Endothelial cell (in vitro differentiated cells): Measurements from ENCODE around the gene ARVCF. TPM values are rescaled to one million over a fixed set of nuclear protein-coding genes. Genes with fewer than 3 reads are reported as not detected.

Experiments used
- DNase-seq: peaks from one replicate; pipeline ENCODE4 v3.0.0; 2021; ENCODE audit warnings: low spot score
- H3K27ac Mint-ChIP-seq: one replicate; pipeline ENCODE4 v1.8.0; 2021; ENCODE audit warnings: mixed read lengths, inconsistent platforms; ENCODE audit not compliant: unreplicated experiment
- H3K27me3 Mint-ChIP-seq: one replicate; pipeline ENCODE4 v1.8.0; 2021; ENCODE audit warnings: mild to moderate bottlenecking, moderate library complexity, mixed read lengths, inconsistent platforms; ENCODE audit not compliant: unreplicated experiment
- H3K36me3 Mint-ChIP-seq: one replicate; pipeline ENCODE4 v1.8.0; 2021; ENCODE audit warnings: mild to moderate bottlenecking, low read depth, mixed read lengths, inconsistent platforms; ENCODE audit not compliant: unreplicated experiment
- H3K4me1 Mint-ChIP-seq: one replicate; pipeline ENCODE4 v1.8.0; 2021; ENCODE audit warnings: mild to moderate bottlenecking, mixed read lengths, inconsistent platforms; ENCODE audit not compliant: unreplicated experiment
- H3K4me3 Mint-ChIP-seq: one replicate; pipeline ENCODE4 v1.8.0; 2021; ENCODE audit warnings: mild to moderate bottlenecking, mixed read lengths, inconsistent platforms; ENCODE audit not compliant: unreplicated experiment
- H3K9me3 Mint-ChIP-seq: one replicate; pipeline ENCODE4 v1.8.0; 2021; ENCODE audit warnings: mixed read lengths, inconsistent platforms; ENCODE audit not compliant: unreplicated experiment
- total RNA-seq: library from RNA; stranded (reverse); fragmentation: NEBNext Ultra II Directional; extraction: Animal tissue kit (Norgen Biotek cat#: 25700); gene quantifications from one replicate; pipeline ENCODE4 v1.2.1, GENCODE V29; 2021; ENCODE audit not compliant: unreplicated experiment
- TF ChIP-seq, protein P1 (sequence below): fragments of 200-600 bp; sonication (generic); IDR thresholded peaks from one replicate; pipeline ENCODE4 v1.5.0; 2021; ENCODE audit warnings: antibody characterized with exemption; ENCODE audit not compliant: unreplicated experiment

The ARVCF gene
- total RNA-seq, 1 donor from 2014 or later: 67.3 TPM

GRCh38 chr22:20020533-20021195 lies 4.0 kb upstream of the ARVCF start, which contains the start of gene TANGO2:
Gene TANGO2, plus strand, starts transcription at chr22:20021110. Its CDS starts 15,689 bp downstream, at chr22:20036799.
- peak; percentile 96 for DNase-seq
- Mint-ChIP-seq H3K9me3 (no peaks in the 10 kb centered on the region), H3K36me3 (no peaks in the 10 kb centered on the region), H3K27me3 (peaks cover 13% of the 10 kb centered on the region), H3K27ac (peak within 1 kb of the TSS; percentile 70), H3K4me3 (peak within 1 kb of the TSS; percentile 93), H3K4me1 (peaks cover 9% of the 10 kb centered on the region)
- TF ChIP-seq, protein P1, sequence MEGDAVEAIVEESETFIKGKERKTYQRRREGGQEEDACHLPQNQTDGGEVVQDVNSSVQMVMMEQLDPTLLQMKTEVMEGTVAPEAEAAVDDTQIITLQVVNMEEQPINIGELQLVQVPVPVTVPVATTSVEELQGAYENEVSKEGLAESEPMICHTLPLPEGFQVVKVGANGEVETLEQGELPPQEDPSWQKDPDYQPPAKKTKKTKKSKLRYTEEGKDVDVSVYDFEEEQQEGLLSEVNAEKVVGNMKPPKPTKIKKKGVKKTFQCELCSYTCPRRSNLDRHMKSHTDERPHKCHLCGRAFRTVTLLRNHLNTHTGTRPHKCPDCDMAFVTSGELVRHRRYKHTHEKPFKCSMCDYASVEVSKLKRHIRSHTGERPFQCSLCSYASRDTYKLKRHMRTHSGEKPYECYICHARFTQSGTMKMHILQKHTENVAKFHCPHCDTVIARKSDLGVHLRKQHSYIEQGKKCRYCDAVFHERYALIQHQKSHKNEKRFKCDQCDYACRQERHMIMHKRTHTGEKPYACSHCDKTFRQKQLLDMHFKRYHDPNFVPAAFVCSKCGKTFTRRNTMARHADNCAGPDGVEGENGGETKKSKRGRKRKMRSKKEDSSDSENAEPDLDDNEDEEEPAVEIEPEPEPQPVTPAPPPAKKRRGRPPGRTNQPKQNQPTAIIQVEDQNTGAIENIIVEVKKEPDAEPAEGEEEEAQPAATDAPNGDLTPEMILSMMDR: no peak

- no peaks in the 10 kb centered on the region for H3K36me3 Mint-ChIP-seq
- DNase-seq: no peak
- H3K27me3 Mint-ChIP-seq: peaks cover 14% of the 10 kb centered on the region
- TF ChIP-seq, protein P1: no peak
- H3K4me3 Mint-ChIP-seq: peak overlapping the region; percentile 91
- no peak overlapping the region for H3K27ac Mint-ChIP-seq
- H3K9me3 Mint-ChIP-seq: no peaks in the 10 kb centered on the region
- peaks cover 9% of the 10 kb centered on the region for H3K4me1 Mint-ChIP-seq
These were observed 3.3 kb upstream of the ARVCF start for GRCh38 chr22:20019661-20020532.

- Mint-ChIP-seq H3K27ac (no peak overlapping the region), H3K27me3 (peaks cover 14% of the 10 kb centered on the region), H3K36me3 (no peaks in the 10 kb centered on the region), H3K4me1 (peaks cover 9% of the 10 kb centered on the region), H3K4me3 (peak overlapping the region; percentile 84), H3K9me3 (no peaks in the 10 kb centered on the region)
- TF ChIP-seq, protein P1: no peak
- no peak for DNase-seq
These were observed 1.4 kb upstream of the ARVCF start for GRCh38 chr22:20018001-20018400.

DNA sequence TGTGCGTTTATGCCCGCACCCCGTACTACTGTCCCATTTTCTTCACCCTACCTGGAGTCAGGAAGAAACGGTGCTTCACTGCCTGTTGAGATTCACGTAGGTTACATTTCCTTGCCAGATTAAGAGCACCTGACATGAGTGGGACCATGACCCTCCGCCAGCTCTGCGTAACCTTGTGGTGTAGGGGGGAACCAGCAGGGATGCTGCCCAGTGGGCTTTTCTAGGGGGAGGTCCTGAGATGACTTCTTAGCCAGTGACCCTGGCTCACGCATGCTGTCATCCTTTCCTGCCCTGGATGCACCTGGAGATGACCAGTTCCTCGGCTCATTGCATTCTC lies 967 bp upstream of the ARVCF start:
- Mint-ChIP-seq H3K9me3 (no peaks in the 10 kb centered on the region), H3K4me3 (peak overlapping the region; percentile 84), H3K36me3 (no peaks in the 10 kb centered on the region), H3K4me1 (peaks cover 9% of the 10 kb centered on the region), H3K27ac (no peak overlapping the region), H3K27me3 (peaks cover 14% of the 10 kb centered on the region)
- TF ChIP-seq, protein P1: no peak
- no peak for DNase-seq
